ENCODE data around the gene SLC13A3. TPM values are rescaled to one million over a fixed set of nuclear protein-coding genes. Genes with fewer than 3 reads are reported as not detected.

SLC13A3 gene
- total and polyA plus RNA-seq, 2 of the 4 experiments (the other 2 are of a cell fraction), result 2.5 to 4.2 TPM

DNA sequence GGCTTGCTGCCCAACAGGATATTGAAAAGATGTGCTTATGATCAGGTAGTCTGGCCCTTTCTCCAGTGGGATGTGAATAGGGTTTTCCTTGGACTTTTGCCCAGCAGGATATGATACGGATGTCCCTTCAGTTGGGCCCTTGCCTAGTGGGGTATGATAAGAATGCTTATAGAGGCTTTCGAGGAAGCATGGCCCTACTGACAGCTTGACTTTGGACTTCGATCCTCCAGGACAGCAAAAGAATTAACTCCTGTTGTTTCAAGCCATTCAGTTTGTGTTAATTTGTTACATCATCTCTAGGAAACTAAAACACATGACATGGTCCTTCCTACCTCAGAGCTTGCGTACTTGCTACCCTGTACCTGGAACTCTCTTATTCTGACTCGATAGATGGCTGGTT lies 128.2 kb downstream of the SLC13A3 start:
- in situ Hi-C loops (cut with MboI; ENCODE audit: low sequenced_read_pairs) (loop anchor here (5.0 kb wide), 1 partner anchor 159 kb away; no protein-coding TSS in a partner anchor), dilution Hi-C loops (cut with HindIII; ENCODE audit: low sequenced_read_pairs, unreplicated experiment) (no loop called here), intact Hi-C loops (cut with micrococcal nuclease) (no loop called here)
- no peaks in the 10 kb centered on the region for H3K9me1 ChIP-seq (ENCODE audit: insufficient read depth, low read length)
- ATAC-seq (ENCODE audit: low read depth) (no peak), DNase-seq (no peak)
- H3K36me3 ChIP-seq (ENCODE audit: control insufficient read depth, insufficient read depth, low read length), result no peaks in the 10 kb centered on the region
- ChIA-PET CTCF (no interaction called here), POLR2A (ENCODE audit: unreplicated experiment) (no interaction called here)
- no peak overlapping the region for H3K4ac ChIP-seq (ENCODE audit: low read depth, low read length)
- no peaks in the 10 kb centered on the region for H3K9me3 ChIP-seq (ENCODE audit: control insufficient read depth, insufficient read depth, low read length)
- H3K27ac ChIP-seq (ENCODE audit: insufficient read depth, low read length), result no peak overlapping the region
- no peak overlapping the region for H2BK15ac ChIP-seq (ENCODE audit: low read depth, low read length)
- H2BK20ac ChIP-seq (ENCODE audit: low read depth, low read length), result no peak overlapping the region
- no peak overlapping the region for H2BK5ac ChIP-seq (ENCODE audit: low read depth, low read length, poor library complexity, severe bottlenecking)
- no peak overlapping the region for H2AK5ac ChIP-seq (ENCODE audit: low read depth, low read length)
- no peak overlapping the region for H3K4me3 ChIP-seq (ENCODE audit: insufficient read depth, low read depth, low read length)
- no peak overlapping the region for H3K56ac ChIP-seq (ENCODE audit: extremely low read depth, insufficient read depth, low read length)
- no peaks in the 10 kb centered on the region for H4K20me1 ChIP-seq (ENCODE audit: insufficient read depth, low read length)
- no peak overlapping the region for H4K91ac ChIP-seq (ENCODE audit: insufficient read depth, low read depth, low read length)
- peaks cover 3% of the 10 kb centered on the region; the same call in 1 of the 2 replicates for H3K27me3 ChIP-seq (ENCODE audit: control insufficient read depth, insufficient read depth, low read length)
- H3K9ac ChIP-seq (ENCODE audit: low read depth, low read length), result no peak overlapping the region
- TF ChIP-seq RFX5 (IDR thresholded peaks at IDR 0.05; ENCODE audit: low read depth, low read length), result no peak
- TF ChIP-seq CEBPB (IDR thresholded peaks at IDR 0.05; ENCODE audit: low read depth, low read length), result no peak
- H3K23ac ChIP-seq (ENCODE audit: low read depth, low read length), result no peak overlapping the region
- no peak overlapping the region for H4K8ac ChIP-seq (ENCODE audit: low read depth in 2 of 2, low read length in 2 of 2)
- H2AK9ac ChIP-seq (replicated peaks; ENCODE audit: low read depth, low read length, poor library complexity), result no peak overlapping the region
- no peak overlapping the region for H3K4me2 ChIP-seq (ENCODE audit: low read depth, low read length)
- no peaks in the 10 kb centered on the region for H3K4me1 ChIP-seq (ENCODE audit: control insufficient read depth, insufficient read depth, low read length)
- WGBS, 2 experiments (ENCODE audit: extremely low coverage in 2 of 2, insufficient read length in 1 of 2), result 29% methylated on average over 1 of the region's 5 CpGs; no CpG with 5 or more reads in 1 of the 2 experiments
- no peaks in the 10 kb centered on the region for H3K79me1 ChIP-seq (ENCODE audit: low read depth in 1 of 2, low read length in 2 of 2)
- no TSS peak for BruUV-seq (replicated peaks)
- H3K14ac ChIP-seq (replicated peaks; ENCODE audit: low read depth, low read length), result no peak overlapping the region
- H4K5ac ChIP-seq (ENCODE audit: low read depth, low read length), result no peak overlapping the region
- H3K18ac ChIP-seq (ENCODE audit: low read depth, low read length), result no peak overlapping the region
- no peak overlapping the region for H2AFZ ChIP-seq (replicated peaks; ENCODE audit: low read length, poor library complexity)
- H2BK120ac ChIP-seq (ENCODE audit: low read depth, low read length), result no peak overlapping the region
